ENCODE measurements around the gene SIL1.

Gene SIL1

DNA sequence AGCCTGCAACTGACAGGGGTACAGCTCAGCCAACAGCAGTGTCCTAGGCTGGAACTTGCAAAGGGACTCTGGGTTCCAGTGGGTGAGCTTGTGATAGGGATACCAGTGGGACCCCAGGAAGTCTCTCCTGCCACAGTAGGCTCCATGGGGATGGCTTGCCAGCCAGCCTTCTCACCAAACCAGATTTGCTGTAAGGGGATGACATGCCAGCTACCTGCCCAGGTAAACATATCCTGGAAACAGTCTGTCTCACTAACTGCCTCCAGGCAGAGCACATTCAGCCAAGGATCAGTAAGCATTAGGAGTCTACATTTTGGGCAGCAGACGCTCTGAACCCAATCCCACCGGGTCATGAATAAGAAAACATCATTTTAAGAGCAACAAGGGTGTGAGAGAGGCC, 49.9 kb downstream of the SIL1 start:
- TF ChIP-seq EZH2 (IDR thresholded peaks at IDR 0.05; ENCODE audit: borderline replicate concordance, low read length): no peak
- TF ChIP-seq, protein P1, sequence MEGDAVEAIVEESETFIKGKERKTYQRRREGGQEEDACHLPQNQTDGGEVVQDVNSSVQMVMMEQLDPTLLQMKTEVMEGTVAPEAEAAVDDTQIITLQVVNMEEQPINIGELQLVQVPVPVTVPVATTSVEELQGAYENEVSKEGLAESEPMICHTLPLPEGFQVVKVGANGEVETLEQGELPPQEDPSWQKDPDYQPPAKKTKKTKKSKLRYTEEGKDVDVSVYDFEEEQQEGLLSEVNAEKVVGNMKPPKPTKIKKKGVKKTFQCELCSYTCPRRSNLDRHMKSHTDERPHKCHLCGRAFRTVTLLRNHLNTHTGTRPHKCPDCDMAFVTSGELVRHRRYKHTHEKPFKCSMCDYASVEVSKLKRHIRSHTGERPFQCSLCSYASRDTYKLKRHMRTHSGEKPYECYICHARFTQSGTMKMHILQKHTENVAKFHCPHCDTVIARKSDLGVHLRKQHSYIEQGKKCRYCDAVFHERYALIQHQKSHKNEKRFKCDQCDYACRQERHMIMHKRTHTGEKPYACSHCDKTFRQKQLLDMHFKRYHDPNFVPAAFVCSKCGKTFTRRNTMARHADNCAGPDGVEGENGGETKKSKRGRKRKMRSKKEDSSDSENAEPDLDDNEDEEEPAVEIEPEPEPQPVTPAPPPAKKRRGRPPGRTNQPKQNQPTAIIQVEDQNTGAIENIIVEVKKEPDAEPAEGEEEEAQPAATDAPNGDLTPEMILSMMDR (IDR thresholded peaks at IDR 0.05; ENCODE audit: low read length): no peak
- Histone ChIP-seq H4K20me1 (ENCODE audit: insufficient read depth, low read length) (no peaks in the 10 kb centered on the region), H3K36me3 (ENCODE audit: insufficient read depth, low read length) (no peaks in the 10 kb centered on the region), H3K9me2 (ENCODE audit: low read depth, low read length) (no peaks in the 10 kb centered on the region), H3K79me2 (ENCODE audit: insufficient read depth, low read length) (no peaks in the 10 kb centered on the region), H3F3A (ENCODE audit: insufficient read depth, low read length) (no peaks in the 10 kb centered on the region), H3K4me1 (ENCODE audit: insufficient read depth, low read length, severe bottlenecking) (no peaks in the 10 kb centered on the region), H3K4me2 (ENCODE audit: low read length) (no peak overlapping the region), H3K9me3 (ENCODE audit: low read length) (no peaks in the 10 kb centered on the region), H3K27me3 (ENCODE audit: insufficient read depth, low read length) (no peaks in the 10 kb centered on the region), H3K9ac (ENCODE audit: low read length) (no peak overlapping the region), H3K27ac (ENCODE audit: low read depth, low read length, poor library complexity, severe bottlenecking) (no peak overlapping the region), H2AFZ (ENCODE audit: low read length) (no peak overlapping the region), H3K4me3 (ENCODE audit: low read depth, low read length, poor library complexity, severe bottlenecking) (no peak overlapping the region)

DNA sequence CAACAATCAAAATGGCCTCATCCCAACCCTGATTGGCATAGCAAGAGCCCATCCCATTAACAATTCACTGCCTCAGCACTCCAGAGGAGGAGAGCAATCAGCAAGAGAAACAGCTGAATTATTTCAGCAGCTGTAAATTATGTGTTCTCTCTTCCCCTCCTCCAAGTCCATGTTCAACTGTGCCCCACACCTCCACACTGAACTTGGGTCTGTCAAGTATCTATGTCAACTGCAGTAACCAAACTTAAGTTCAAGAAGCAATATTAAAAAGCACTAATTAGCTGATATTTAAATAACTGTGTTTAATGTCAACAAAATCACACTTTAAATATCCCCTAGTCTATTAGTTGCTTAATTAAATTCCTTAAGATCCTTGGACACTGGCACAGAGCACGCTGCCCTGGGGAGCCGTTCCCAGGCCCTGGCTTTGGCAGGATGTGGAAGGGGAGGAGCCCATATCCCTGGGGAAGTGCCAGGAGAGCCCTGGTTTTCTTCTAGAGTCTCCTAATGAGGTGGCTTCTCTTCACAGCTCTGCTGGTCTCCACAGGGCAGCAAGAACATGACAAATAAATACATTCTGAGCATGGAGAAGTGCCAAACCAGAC, 50.6 kb downstream of the SIL1 start:
- no peak overlapping the region for H3K4me3 ChIP-seq (ENCODE audit: low read depth, low read length, poor library complexity, severe bottlenecking)
- no peaks in the 10 kb centered on the region for H3K27me3 ChIP-seq (ENCODE audit: insufficient read depth, low read length)
- H3K36me3 ChIP-seq (ENCODE audit: insufficient read depth, low read length): no peaks in the 10 kb centered on the region
- H3K9me2 ChIP-seq (ENCODE audit: low read depth, low read length): no peaks in the 10 kb centered on the region
- no peak overlapping the region for H3K9ac ChIP-seq (ENCODE audit: low read length)
- no peaks in the 10 kb centered on the region for H3K79me2 ChIP-seq (ENCODE audit: insufficient read depth, low read length)
- H3K4me1 ChIP-seq (ENCODE audit: insufficient read depth, low read length, severe bottlenecking): no peaks in the 10 kb centered on the region
- H2AFZ ChIP-seq (ENCODE audit: low read length): no peak overlapping the region
- no peaks in the 10 kb centered on the region for H3K9me3 ChIP-seq (ENCODE audit: low read length)
- no peak overlapping the region for H3K27ac ChIP-seq (ENCODE audit: low read depth, low read length, poor library complexity, severe bottlenecking)
- H3K4me2 ChIP-seq (ENCODE audit: low read length): no peak overlapping the region
- no peaks in the 10 kb centered on the region for H4K20me1 ChIP-seq (ENCODE audit: insufficient read depth, low read length)
- H3F3A ChIP-seq (ENCODE audit: insufficient read depth, low read length): no peaks in the 10 kb centered on the region
- TF ChIP-seq, protein P1 (IDR thresholded peaks at IDR 0.05; ENCODE audit: low read length): no peak
- TF ChIP-seq EZH2 (IDR thresholded peaks at IDR 0.05; ENCODE audit: borderline replicate concordance, low read length): no peak

DNA sequence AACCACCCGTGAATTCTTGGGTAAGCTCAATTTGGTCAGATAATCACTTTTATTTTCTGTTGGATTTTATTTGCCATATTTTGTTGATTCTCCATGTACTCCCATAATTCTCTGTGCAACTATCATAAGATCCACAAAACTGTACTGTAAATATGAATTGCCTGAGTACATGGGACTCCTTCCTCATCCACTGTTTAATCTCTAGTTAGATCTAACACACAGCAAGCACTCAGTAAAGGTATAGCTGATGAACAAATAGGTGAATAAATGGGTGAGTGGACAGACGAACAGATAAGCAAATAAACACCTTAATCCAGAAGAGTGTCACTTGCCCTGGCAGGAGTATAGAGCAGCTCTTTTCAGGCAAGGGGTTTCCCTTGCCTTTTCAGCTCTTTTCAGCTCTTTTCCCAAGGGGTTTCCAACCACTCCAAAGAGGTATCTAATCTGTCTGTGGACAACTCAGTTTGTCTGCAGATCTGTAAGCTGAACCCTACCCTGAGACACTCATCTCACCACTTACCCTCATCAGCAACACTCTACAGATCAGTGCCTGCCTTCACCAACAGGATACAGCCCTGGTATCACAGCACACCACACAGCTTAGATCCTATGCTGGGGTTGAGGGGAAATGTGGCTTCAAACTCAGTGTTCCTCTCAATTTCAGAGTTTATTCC, 51.2 kb downstream of the SIL1 start:
- H3K79me2 ChIP-seq (ENCODE audit: insufficient read depth, low read length): no peaks in the 10 kb centered on the region
- no peak overlapping the region for H3K27ac ChIP-seq (ENCODE audit: low read depth, low read length, poor library complexity, severe bottlenecking)
- no peaks in the 10 kb centered on the region for H4K20me1 ChIP-seq (ENCODE audit: insufficient read depth, low read length)

More for the DNA sequence above, 51.2 kb downstream of the SIL1 start:
- Histone ChIP-seq H3K36me3 (ENCODE audit: insufficient read depth, low read length) (no peaks in the 10 kb centered on the region), H3F3A (ENCODE audit: insufficient read depth, low read length) (no peaks in the 10 kb centered on the region), H3K9me2 (ENCODE audit: low read depth, low read length) (no peaks in the 10 kb centered on the region), H2AFZ (ENCODE audit: low read length) (no peak overlapping the region), H3K9ac (ENCODE audit: low read length) (no peak overlapping the region), H3K27me3 (ENCODE audit: insufficient read depth, low read length) (no peaks in the 10 kb centered on the region), H3K4me1 (ENCODE audit: insufficient read depth, low read length, severe bottlenecking) (no peaks in the 10 kb centered on the region), H3K4me2 (ENCODE audit: low read length) (no peak overlapping the region), H3K9me3 (ENCODE audit: low read length) (no peaks in the 10 kb centered on the region), H3K4me3 (ENCODE audit: low read depth, low read length, poor library complexity, severe bottlenecking) (no peak overlapping the region)
- TF ChIP-seq EZH2 (IDR thresholded peaks at IDR 0.05; ENCODE audit: borderline replicate concordance, low read length): no peak
- TF ChIP-seq, protein P1 (IDR thresholded peaks at IDR 0.05; ENCODE audit: low read length): no peak

Measured in OCI-LY1 (cell line).